CD14-positive monocyte (primary cell): ENCODE data around the gene PGAP2. TPM values are rescaled to one million over a fixed set of nuclear protein-coding genes. Genes with fewer than 3 reads are reported as not detected.
A peak's percentile ranks its signal among the peaks of the same experiment; 100 is the strongest.

ENCODE experiments used
- DNase-seq, 3 donors: peaks; one replicate each; pipeline ENCODE4 v3.0.0-alpha.2; 2011 to 2022
- H2AFZ ChIP-seq: 2 replicates; pipeline ENCODE4 v1.6.0; 2012; ENCODE audit warnings: mild to moderate bottlenecking, low read depth, low read length, inconsistent platforms; ENCODE audit not compliant: insufficient read depth, poor library complexity, severe bottlenecking
- H3K27ac ChIP-seq, 2 donors: 1 replicate in 1 of 2; 2 replicates in 1 of 2; pipeline ENCODE4 v1.5.1; 2012 to 2013; ENCODE audit warnings: low read length in 2 of 2, control low read depth in 1 of 2, inconsistent platforms in 1 of 2, low read depth in 1 of 2, mild to moderate bottlenecking in 1 of 2
- H3K27me3 ChIP-seq, 2 donors: one replicate each; pipeline versions ENCODE4 v1.6.0 to v1.6.1; 2011 to 2013; ENCODE audit warnings: low read length in 2 of 2; ENCODE audit not compliant: control insufficient read depth in 2 of 2, insufficient read depth in 2 of 2
- H3K36me3 ChIP-seq, 2 donors: replicated peaks in 1 of 2; 1 replicate in 1 of 2; 2 replicates in 1 of 2; pipeline versions ENCODE4 v1.5.1 to v1.6.1; 2012 to 2013; ENCODE audit warnings: low read length in 2 of 2, control low read depth in 1 of 2, inconsistent platforms in 1 of 2, mild to moderate bottlenecking in 1 of 2; ENCODE audit not compliant: insufficient read depth in 2 of 2, control insufficient read depth in 1 of 2
- H3K4me1 ChIP-seq, 2 donors: 1 replicate in 1 of 2; 2 replicates in 1 of 2; pipeline versions ENCODE4 v1.5.1 to v1.6.1; 2012 to 2013; ENCODE audit warnings: low read length in 2 of 2, control low read depth in 1 of 2, inconsistent platforms in 1 of 2, mild to moderate bottlenecking in 1 of 2, moderate library complexity in 1 of 2; ENCODE audit not compliant: insufficient read depth in 2 of 2, control insufficient read depth in 1 of 2
- H3K4me2 ChIP-seq: replicated peaks from 2 replicates; pipeline ENCODE3; 2012; ENCODE audit warnings: low read length, moderate library complexity, mild to moderate bottlenecking; ENCODE audit not compliant: poor library complexity, severe bottlenecking; ENCODE audit errors: extremely low read depth
- H3K4me3 ChIP-seq, 3 experiments: fragments of 200-600 bp in 1 of 3; sonication (generic) in 1 of 3; replicated peaks in 1 of 3; 1 replicate in 2 of 3; 2 replicates in 1 of 3; pipeline ENCODE4 v1.5.1; 2011 to 2013; ENCODE audit warnings: low read length in 3 of 3, mild to moderate bottlenecking in 3 of 3, control low read depth in 2 of 3, low read depth in 2 of 3, inconsistent platforms in 1 of 3, moderate library complexity in 1 of 3
- H3K79me2 ChIP-seq: 2 replicates; pipeline ENCODE4 v1.6.0; 2012; ENCODE audit warnings: mild to moderate bottlenecking, control low read depth, inconsistent platforms, low read length, moderate library complexity; ENCODE audit not compliant: insufficient read depth
- H3K9ac ChIP-seq: 2 replicates; pipeline ENCODE4 v1.6.0; 2017; ENCODE audit warnings: low read length, mild to moderate bottlenecking; ENCODE audit not compliant: insufficient read depth, poor library complexity, severe bottlenecking
- H3K9me3 ChIP-seq, 2 donors: replicated peaks in 1 of 2; 1 replicate in 1 of 2; 2 replicates in 1 of 2; pipeline versions ENCODE4 v1.5.1 to v1.6.1; 2012 to 2013; ENCODE audit warnings: low read length in 2 of 2, control low read depth in 1 of 2; ENCODE audit not compliant: control insufficient read depth in 1 of 2, insufficient read depth in 1 of 2
- H4K20me1 ChIP-seq: 2 replicates; pipeline ENCODE4 v1.6.0; 2012; ENCODE audit warnings: mild to moderate bottlenecking, low read length, control low read depth, moderate library complexity; ENCODE audit not compliant: insufficient read depth
- H3K27ac Mint-ChIP-seq, 7 donors: one replicate each; pipeline ENCODE4 v1.8.0; 2020; ENCODE audit warnings: mild to moderate bottlenecking in 7 of 7, mixed read lengths in 7 of 7, moderate library complexity in 6 of 7, inconsistent platforms in 2 of 7
- H3K27me3 Mint-ChIP-seq, 3 donors: one replicate each; pipeline ENCODE4 v1.8.0; 2021 to 2022; ENCODE audit warnings: low read depth in 3 of 3, mild to moderate bottlenecking in 3 of 3, mixed read lengths in 3 of 3, moderate library complexity in 3 of 3, inconsistent platforms in 1 of 3
- H3K36me3 Mint-ChIP-seq, 2 donors: one replicate each; pipeline ENCODE4 v1.8.0; 2020; ENCODE audit warnings: mixed read lengths in 2 of 2, inconsistent platforms in 1 of 2, mild to moderate bottlenecking in 1 of 2
- H3K4me1 Mint-ChIP-seq: one replicate; pipeline ENCODE4 v1.8.0; 2020; ENCODE audit warnings: mild to moderate bottlenecking, mixed read lengths
- H3K4me3 Mint-ChIP-seq, 2 donors: one replicate each; pipeline ENCODE4 v1.8.0; 2020; ENCODE audit warnings: mild to moderate bottlenecking in 2 of 2, mixed read lengths in 2 of 2, moderate library complexity in 1 of 2
- H3K9me3 Mint-ChIP-seq, 7 donors: one replicate each; pipeline ENCODE4 v1.8.0; 2020 to 2022; ENCODE audit warnings: mixed read lengths in 7 of 7, mild to moderate bottlenecking in 6 of 7, moderate library complexity in 6 of 7, inconsistent platforms in 2 of 7
- CTCF ChIP-seq: fragments of 200-600 bp; IDR thresholded peaks from one replicate; pipeline ENCODE4 v1.8.0; 2022; ENCODE audit warnings: antibody characterized with exemption, mild to moderate bottlenecking
- WGBS: methylation state at CpG from one replicate; pipeline ENCODE4 v1.1.5; 2013; ENCODE audit warnings: missing lambda C conversion rate; ENCODE audit not compliant: insufficient coverage; 5-methylcytosine and 5-hydroxymethylcytosine counted together
- intact Hi-C, 2 donors: fragments of 100-400 bp; cut with micrococcal nuclease; formaldehyde crosslinking; loops; one replicate each; pipeline versions ENCODE4 v1.15.0 to v1.15.1; 2023
- polyA plus RNA-seq, 3 donors: library from polyadenylated mRNA; depleted of rRNA in 1 of 3; unstranded in 2 of 3; stranded (reverse) in 1 of 3; fragments of 300-500 nt in 2 of 3; fragments of >200 nt in 1 of 3; fragmentation: Illumina TruSeq in 2 of 3; gene quantifications; 1 replicate in 2 of 3; 2 replicates in 1 of 3; pipeline ENCODE4 v1.2.3, GENCODE V29; 2012 to 2021

The PGAP2 gene
- polyA plus RNA-seq, 3 donors: 5.8 to 17.9 (median 6.8) TPM

DNA sequence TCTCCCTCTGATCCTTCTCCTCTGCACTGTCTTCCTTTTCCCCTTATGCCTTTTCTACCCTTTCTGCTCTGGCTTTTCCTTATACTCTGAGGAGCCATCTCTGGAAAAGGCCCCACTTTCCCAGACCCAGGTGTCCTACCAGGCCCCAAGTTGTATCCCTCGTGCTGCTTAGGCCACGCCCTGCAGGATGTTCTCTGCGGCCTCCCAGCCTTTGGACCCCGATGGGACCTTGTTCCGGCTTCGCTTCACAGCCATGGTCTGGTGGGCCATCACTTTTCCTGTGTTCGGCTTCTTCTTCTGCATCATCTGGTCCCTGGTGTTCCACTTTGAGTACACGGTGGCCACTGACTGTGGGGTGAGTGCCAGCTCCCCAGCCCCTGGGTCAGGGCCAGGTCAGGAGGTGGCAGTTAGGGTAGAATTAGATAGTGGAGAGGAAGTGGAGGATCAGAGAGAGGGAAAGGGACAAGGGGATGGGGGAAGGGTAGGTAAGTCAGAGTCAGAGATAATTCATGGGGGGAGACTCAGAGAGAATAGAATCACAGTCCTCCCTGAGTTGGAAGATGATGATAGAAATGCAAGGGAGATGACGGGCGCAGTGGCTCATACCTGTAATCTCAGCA lies 8.9 kb downstream of the PGAP2 start:
- H4K20me1 ChIP-seq: no peaks in the 10 kb centered on the region
- no peak overlapping the region for H3K4me3 ChIP-seq
- Mint-ChIP-seq H3K27me3 (no peaks in the 10 kb centered on the region), H3K27ac (peak overlapping the region in 2 of 7 donors; percentile 10), H3K9me3 (no peaks in the 10 kb centered on the region), H3K4me3 (no peak overlapping the region), H3K4me1 (peaks cover 3% of the 10 kb centered on the region), H3K36me3 (peaks cover 2 to 5% of the 10 kb centered on the region in 2 donors)
- no peaks in the 10 kb centered on the region for H3K9me3 ChIP-seq
- intact Hi-C loops: no loop called here
- no peak for DNase-seq
- no peaks in the 10 kb centered on the region for H3K4me1 ChIP-seq
- no peaks in the 10 kb centered on the region for H3K36me3 ChIP-seq
- no peak overlapping the region for H2AFZ ChIP-seq
- no peaks in the 10 kb centered on the region for H3K79me2 ChIP-seq
- TF ChIP-seq CTCF: no peak
- H3K4me2 ChIP-seq: no peak overlapping the region
- WGBS: 93% methylated on average over 9 of the region's 10 CpGs
- no peak overlapping the region for H3K9ac ChIP-seq
- H3K27ac ChIP-seq: no peak overlapping the region
- H3K27me3 ChIP-seq: no peaks in the 10 kb centered on the region

GRCh38 chr11:3820971-3821370 lies 12.6 kb downstream of the PGAP2 start:
- Mint-ChIP-seq H3K27ac (peak overlapping the region in 1 of 7 donors; percentile 7), H3K36me3 (peaks cover 11 to 14% of the 10 kb centered on the region in 2 donors), H3K4me1 (peaks cover 28% of the 10 kb centered on the region), H3K4me3 (no peak overlapping the region), H3K9me3 (peaks cover 0 to 3% (median 0%) of the 10 kb centered on the region in 7 donors), H3K27me3 (no peaks in the 10 kb centered on the region)
- no peak for TF ChIP-seq CTCF
- intact Hi-C loops: no loop called here
- 100% methylated on average over 1 of the region's 2 CpGs for WGBS
- no peak overlapping the region for H2AFZ ChIP-seq
- H3K9me3 ChIP-seq: no peaks in the 10 kb centered on the region
- H3K9ac ChIP-seq: no peak overlapping the region
- H3K27ac ChIP-seq: no peak overlapping the region
- H3K79me2 ChIP-seq: peaks cover 17% of the 10 kb centered on the region
- H3K4me1 ChIP-seq: peaks cover 15 to 17% of the 10 kb centered on the region in 2 donors
- no peak overlapping the region for H3K4me2 ChIP-seq
- H4K20me1 ChIP-seq: peaks cover 21% of the 10 kb centered on the region
- no peaks in the 10 kb centered on the region for H3K27me3 ChIP-seq
- no peak overlapping the region for H3K4me3 ChIP-seq
- peaks cover 8 to 10% of the 10 kb centered on the region in 2 donors for H3K36me3 ChIP-seq
- no peak for DNase-seq
